ENCODE results near the gene ZBTB7C.

The ZBTB7C gene

GRCh38 chr18:48387300-48387699, 21.9 kb downstream of the ZBTB7C start:
- no peak for DNase-seq

- peak; percentile 19 for DNase-seq
Observed at GRCh38 chr18:48385596-48385995, 23.6 kb downstream of the ZBTB7C start.

GRCh38 chr18:48376934-48377333, 32.2 kb downstream of the ZBTB7C start:
- no peak for DNase-seq

- no peak for DNase-seq
Observed at GRCh38 chr18:48376406-48376805, 32.8 kb downstream of the ZBTB7C start.

GRCh38 chr18:48375150-48375800, 33.9 kb downstream of the ZBTB7C start:
- no peak for DNase-seq

- no peak for DNase-seq
Observed at GRCh38 chr18:48374423-48375149, 34.6 kb downstream of the ZBTB7C start.

GRCh38 chr18:48371854-48372602, 37.2 kb downstream of the ZBTB7C start:
- no peak for DNase-seq

- DNase-seq: no peak
Observed at GRCh38 chr18:48367557-48367956, 41.6 kb downstream of the ZBTB7C start.

GRCh38 chr18:48365965-48366364, 43.2 kb downstream of the ZBTB7C start:
- no peak for DNase-seq

- DNase-seq: no peak
Observed at GRCh38 chr18:48364146-48364545, 45.0 kb downstream of the ZBTB7C start.

- DNase-seq: no peak
Observed at GRCh38 chr18:48363175-48363574, 46.0 kb downstream of the ZBTB7C start.

GRCh38 chr18:48361801-48362200, 47.4 kb downstream of the ZBTB7C start:
- DNase-seq: no peak

GRCh38 chr18:48360376-48361021, 48.7 kb downstream of the ZBTB7C start:
- DNase-seq: no peak

- DNase-seq: no peak
Observed at GRCh38 chr18:48359626-48360025, 49.6 kb downstream of the ZBTB7C start.

- no peak for DNase-seq
Observed at GRCh38 chr18:48358868-48359267, 50.3 kb downstream of the ZBTB7C start.

- DNase-seq: peak; percentile 64
Observed at GRCh38 chr18:48356909-48357631, 52.1 kb downstream of the ZBTB7C start.

- no peak for DNase-seq
Observed at GRCh38 chr18:48356151-48356745, 52.9 kb downstream of the ZBTB7C start.

GRCh38 chr18:48355276-48356115, 53.7 kb downstream of the ZBTB7C start:
- DNase-seq: no peak

GRCh38 chr18:48354746-48355260, 54.4 kb downstream of the ZBTB7C start:
- DNase-seq: no peak

GRCh38 chr18:48352051-48352755, 57.0 kb downstream of the ZBTB7C start:
- no peak for DNase-seq

All from DMS153 (cell line).